Urothelium cell line (cell line): ENCODE data around the gene FBN3.
"Not testable (repeated sequence)": the region's sequence is repeated elsewhere in the genome, so short reads cannot be mapped to it uniquely, and the experiment has no call there.

Experiments
- DNase-seq: peaks from one replicate; pipeline ENCODE4 v3.0.0; 2011; ENCODE audit warnings: low spot score, mixed read lengths
- FAIRE-seq: peaks from 2 replicates; lab custom pipeline; 2011; peaks lifted over from hg19 to GRCh38; lab: Jason Lieb, UNC

FBN3 gene

GRCh38 chr19:8120636-8121480, 28.5 kb downstream of the FBN3 start:
- DNase-seq (no peak), FAIRE-seq (no peak)

GRCh38 chr19:8117991-8118390, 31.4 kb downstream of the FBN3 start:
- no peak for FAIRE-seq
- DNase-seq, result no peak

GRCh38 chr19:8116437-8117293, 32.7 kb downstream of the FBN3 start:
- no peak for DNase-seq
- no peak for FAIRE-seq

- FAIRE-seq (no peak), DNase-seq (no peak)
These were observed 33.5 kb downstream of the FBN3 start for GRCh38 chr19:8115805-8116396.

- no peak for FAIRE-seq
- DNase-seq, result no peak
These were observed 36.4 kb downstream of the FBN3 start for GRCh38 chr19:8113017-8113416.

GRCh38 chr19:8111376-8111775, 38.0 kb downstream of the FBN3 start:
- FAIRE-seq (no peak), DNase-seq (no peak)

- no peak for DNase-seq
- no peak for FAIRE-seq
These were observed 38.5 kb downstream of the FBN3 start for GRCh38 chr19:8110931-8111330.

GRCh38 chr19:8109890-8110662, 39.3 kb downstream of the FBN3 start:
- DNase-seq, result no peak
- FAIRE-seq, result no peak

- FAIRE-seq (no peak), DNase-seq (no peak)
These were observed 39.9 kb downstream of the FBN3 start for GRCh38 chr19:8109455-8109854.

- no peak for FAIRE-seq
These were observed 40.6 kb downstream of the FBN3 start for GRCh38 chr19:8108560-8109445.

GRCh38 chr19:8107301-8107903, 42.0 kb downstream of the FBN3 start:
- FAIRE-seq (no peak), DNase-seq (no peak)

More at GRCh38 chr19:8108560-8109445, 40.6 kb downstream of the FBN3 start:
- no peak for DNase-seq

GRCh38 chr19:8105471-8105870, 43.9 kb downstream of the FBN3 start:
- DNase-seq (no peak), FAIRE-seq (no peak)

GRCh38 chr19:8101910-8102309, 47.5 kb downstream of the FBN3 start:
- not testable (repeated sequence) for FAIRE-seq, DNase-seq

GRCh38 chr19:8101311-8101710, 48.1 kb downstream of the FBN3 start:
- FAIRE-seq (no peak), DNase-seq (no peak)

- DNase-seq (no peak), FAIRE-seq (no peak)
These were observed 51.5 kb downstream of the FBN3 start for GRCh38 chr19:8097681-8098567.

- DNase-seq, result no peak
- no peak for FAIRE-seq
These were observed 52.2 kb downstream of the FBN3 start for GRCh38 chr19:8097198-8097597.

GRCh38 chr19:8096071-8096470, 53.3 kb downstream of the FBN3 start:
- no peak for DNase-seq
- no peak for FAIRE-seq

- FAIRE-seq (no peak), DNase-seq (no peak)
These were observed 54.0 kb downstream of the FBN3 start for GRCh38 chr19:8095354-8095886.
